Bronchial epithelial cell (primary cell): ENCODE data around the gene SPTLC1. TPM values are rescaled to one million over a fixed set of nuclear protein-coding genes. Genes with fewer than 3 reads are reported as not detected.
"Not testable (repeated sequence)": the region's sequence is repeated elsewhere in the genome, so short reads cannot be mapped to it uniquely, and the experiment has no call there.

Experiments
- DNase-seq: peaks from one replicate; pipeline ENCODE4 v3.0.0-alpha.2; 2010; ENCODE audit warnings: low read depth
- FAIRE-seq: peaks from 2 replicates; lab custom pipeline; 2011; peaks lifted over from hg19 to GRCh38; lab: Jason Lieb, UNC
- H3K27me3 ChIP-seq: 2 replicates; pipeline ENCODE4 v1.5.1; 2011; ENCODE audit warnings: low read length; ENCODE audit not compliant: control insufficient read depth, insufficient read depth
- H3K36me3 ChIP-seq: 2 replicates; pipeline ENCODE4 v1.5.1; 2011; ENCODE audit warnings: low read length; ENCODE audit not compliant: control insufficient read depth, insufficient read depth
- H3K4me3 ChIP-seq: 2 replicates; pipeline ENCODE4 v1.5.1; 2011; ENCODE audit warnings: mild to moderate bottlenecking, low read depth, low read length, control low read depth
- total RNA-seq: library from RNA; depleted of rRNA; stranded (reverse); fragments of >200 nt; gene quantifications from 2 replicates; pipeline ENCODE4 v1.2.1, GENCODE V29; 2014
- TF ChIP-seq, protein P1 (sequence below): IDR thresholded peaks from 2 replicates; pipeline ENCODE4 v1.5.1; 2011; ENCODE audit warnings: mild to moderate bottlenecking, moderate library complexity, low read length, control low read depth, inconsistent platforms; ENCODE audit not compliant: insufficient read depth, severe bottlenecking

Gene SPTLC1
- total RNA-seq, 1 donor from 2014 or later = 103 TPM

DNA sequence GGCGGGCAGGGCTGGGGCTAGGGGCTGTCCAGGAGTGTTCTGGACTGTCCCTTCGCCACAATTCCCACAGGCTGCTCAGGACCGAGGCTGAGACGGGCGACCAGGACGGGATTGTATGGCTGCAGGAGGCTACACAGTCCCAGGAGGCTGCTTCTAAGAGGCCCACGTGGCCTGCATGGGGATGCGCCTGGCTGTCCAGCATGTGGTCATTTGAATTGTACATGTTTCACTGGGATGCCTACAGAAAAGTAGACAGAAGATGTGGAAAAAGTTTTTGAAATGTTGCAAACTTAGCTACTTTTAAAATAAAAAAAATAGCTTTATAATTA is 32.6 kb upstream of the SPTLC1 start:
- H3K27me3 ChIP-seq = no peaks in the 10 kb centered on the region
- TF ChIP-seq, protein P1, sequence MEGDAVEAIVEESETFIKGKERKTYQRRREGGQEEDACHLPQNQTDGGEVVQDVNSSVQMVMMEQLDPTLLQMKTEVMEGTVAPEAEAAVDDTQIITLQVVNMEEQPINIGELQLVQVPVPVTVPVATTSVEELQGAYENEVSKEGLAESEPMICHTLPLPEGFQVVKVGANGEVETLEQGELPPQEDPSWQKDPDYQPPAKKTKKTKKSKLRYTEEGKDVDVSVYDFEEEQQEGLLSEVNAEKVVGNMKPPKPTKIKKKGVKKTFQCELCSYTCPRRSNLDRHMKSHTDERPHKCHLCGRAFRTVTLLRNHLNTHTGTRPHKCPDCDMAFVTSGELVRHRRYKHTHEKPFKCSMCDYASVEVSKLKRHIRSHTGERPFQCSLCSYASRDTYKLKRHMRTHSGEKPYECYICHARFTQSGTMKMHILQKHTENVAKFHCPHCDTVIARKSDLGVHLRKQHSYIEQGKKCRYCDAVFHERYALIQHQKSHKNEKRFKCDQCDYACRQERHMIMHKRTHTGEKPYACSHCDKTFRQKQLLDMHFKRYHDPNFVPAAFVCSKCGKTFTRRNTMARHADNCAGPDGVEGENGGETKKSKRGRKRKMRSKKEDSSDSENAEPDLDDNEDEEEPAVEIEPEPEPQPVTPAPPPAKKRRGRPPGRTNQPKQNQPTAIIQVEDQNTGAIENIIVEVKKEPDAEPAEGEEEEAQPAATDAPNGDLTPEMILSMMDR = no peak
- DNase-seq (no peak), FAIRE-seq (no peak)
- no peaks in the 10 kb centered on the region for H3K36me3 ChIP-seq
- no peak overlapping the region for H3K4me3 ChIP-seq

DNA sequence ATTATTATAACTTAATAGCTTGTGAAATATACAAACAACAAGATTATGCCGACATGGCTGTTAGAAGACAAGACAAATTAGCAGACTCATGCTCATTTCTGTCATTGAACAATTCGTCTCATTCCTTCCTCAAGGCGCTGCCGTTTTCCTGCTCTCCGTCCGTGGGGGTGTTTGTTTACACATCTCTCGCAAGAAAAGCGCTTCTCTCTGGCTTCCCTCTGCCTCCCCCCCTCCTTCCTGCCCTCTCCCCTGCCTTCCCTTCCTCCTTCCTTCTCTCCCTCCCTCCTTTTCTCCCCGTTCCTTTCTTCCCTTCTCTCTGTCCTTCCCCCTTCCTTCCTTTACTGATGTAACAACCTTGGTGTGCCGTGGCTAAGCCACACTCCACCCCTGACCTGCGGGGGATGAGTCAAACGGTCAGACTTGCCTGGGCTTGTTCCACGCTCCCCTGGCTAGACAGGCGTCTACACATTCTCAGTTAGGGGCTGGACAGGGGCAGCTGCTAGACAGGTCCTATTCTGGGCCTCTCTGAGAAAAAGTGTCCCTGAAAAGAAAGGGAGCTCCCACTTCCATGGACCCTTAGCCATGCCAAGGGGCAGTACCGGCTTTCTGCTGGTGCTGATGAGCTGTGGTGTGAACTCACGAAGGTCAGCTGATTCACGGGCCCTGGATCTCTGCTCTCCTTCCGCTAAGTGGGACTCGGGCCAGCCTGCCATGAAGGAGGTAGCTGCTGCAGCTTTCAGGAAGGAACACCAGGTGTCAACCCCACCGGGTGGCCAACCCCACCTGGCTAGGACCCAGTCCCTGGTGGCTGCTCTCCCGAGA is 32.0 kb upstream of the SPTLC1 start:
- DNase-seq (peak; percentile 87), FAIRE-seq (peak; percentile 13)
- TF ChIP-seq, protein P1 = no peak
- H3K27me3 ChIP-seq = no peaks in the 10 kb centered on the region
- H3K4me3 ChIP-seq = peak overlapping the region; percentile 9
- H3K36me3 ChIP-seq = no peaks in the 10 kb centered on the region

DNA sequence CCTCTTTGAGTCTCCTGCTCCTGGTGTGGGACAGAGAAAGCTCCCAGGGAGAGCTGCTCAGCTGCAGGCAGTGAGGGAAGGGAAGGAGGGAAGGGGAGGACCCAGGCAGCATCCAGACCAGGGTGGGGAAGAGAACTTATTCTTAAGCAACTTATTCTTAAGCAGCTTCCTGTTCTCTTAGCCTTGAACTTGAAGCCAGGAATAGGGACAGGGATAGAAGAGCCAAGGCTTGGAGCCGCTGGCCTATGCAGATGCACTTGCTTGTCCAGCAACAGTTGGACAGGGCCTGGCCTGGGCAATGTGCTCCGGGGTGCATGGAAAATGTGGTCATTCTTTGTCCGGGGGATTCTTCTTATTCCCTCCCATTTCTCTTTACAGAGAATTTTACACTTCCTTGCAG is 31.4 kb upstream of the SPTLC1 start:
- TF ChIP-seq, protein P1 = no peak
- Histone ChIP-seq H3K36me3 (no peaks in the 10 kb centered on the region), H3K4me3 (no peak overlapping the region), H3K27me3 (no peaks in the 10 kb centered on the region)
- no peak for FAIRE-seq
- no peak for DNase-seq

DNA sequence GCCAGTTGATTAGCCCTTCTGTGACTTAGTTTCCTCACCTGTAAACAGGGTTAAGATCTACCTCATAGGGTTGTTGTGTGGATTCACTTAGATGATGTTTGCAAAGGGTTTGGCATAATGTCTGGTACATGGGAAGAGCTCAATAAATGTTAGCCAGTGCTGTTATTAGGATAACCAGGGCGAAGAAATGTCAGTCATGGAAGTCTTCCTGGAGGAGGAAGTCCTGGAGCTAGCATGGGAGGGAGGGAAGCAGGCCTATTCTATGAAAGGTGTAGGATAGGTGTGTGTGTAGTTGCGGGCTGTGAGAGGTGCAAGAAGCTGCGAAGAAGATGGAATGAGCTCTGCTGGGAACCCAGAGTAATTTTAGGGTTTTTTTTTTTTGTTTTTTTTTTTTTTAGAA is 30.6 kb upstream of the SPTLC1 start:
- not testable (repeated sequence) for H3K27me3 ChIP-seq, H3K36me3 ChIP-seq, FAIRE-seq, DNase-seq, H3K4me3 ChIP-seq

DNA sequence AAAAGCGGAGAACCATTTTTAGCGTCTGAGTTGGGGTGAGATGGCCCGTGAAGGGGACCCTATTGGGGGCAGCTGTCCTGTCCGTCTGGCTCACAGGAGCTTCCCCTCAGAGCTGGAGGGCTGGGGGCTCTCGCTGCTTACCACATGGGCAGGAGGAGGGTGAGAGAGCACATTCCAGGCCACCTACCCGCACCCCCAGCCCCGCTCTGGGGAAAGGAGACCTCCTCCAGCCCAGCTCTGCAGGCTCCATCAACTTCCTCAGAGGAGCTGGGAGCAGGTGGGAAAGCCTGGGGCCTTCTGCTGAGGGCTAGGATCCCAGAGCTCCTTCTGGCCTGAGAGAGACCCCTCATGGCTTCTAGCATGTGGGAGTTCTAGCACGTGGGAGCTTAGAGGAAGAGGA is 27.1 kb upstream of the SPTLC1 start:
- TF ChIP-seq, protein P1 = no peak
- Histone ChIP-seq H3K4me3 (no peak overlapping the region), H3K27me3 (no peaks in the 10 kb centered on the region), H3K36me3 (no peaks in the 10 kb centered on the region)
- no peak for FAIRE-seq
- DNase-seq = no peak

DNA sequence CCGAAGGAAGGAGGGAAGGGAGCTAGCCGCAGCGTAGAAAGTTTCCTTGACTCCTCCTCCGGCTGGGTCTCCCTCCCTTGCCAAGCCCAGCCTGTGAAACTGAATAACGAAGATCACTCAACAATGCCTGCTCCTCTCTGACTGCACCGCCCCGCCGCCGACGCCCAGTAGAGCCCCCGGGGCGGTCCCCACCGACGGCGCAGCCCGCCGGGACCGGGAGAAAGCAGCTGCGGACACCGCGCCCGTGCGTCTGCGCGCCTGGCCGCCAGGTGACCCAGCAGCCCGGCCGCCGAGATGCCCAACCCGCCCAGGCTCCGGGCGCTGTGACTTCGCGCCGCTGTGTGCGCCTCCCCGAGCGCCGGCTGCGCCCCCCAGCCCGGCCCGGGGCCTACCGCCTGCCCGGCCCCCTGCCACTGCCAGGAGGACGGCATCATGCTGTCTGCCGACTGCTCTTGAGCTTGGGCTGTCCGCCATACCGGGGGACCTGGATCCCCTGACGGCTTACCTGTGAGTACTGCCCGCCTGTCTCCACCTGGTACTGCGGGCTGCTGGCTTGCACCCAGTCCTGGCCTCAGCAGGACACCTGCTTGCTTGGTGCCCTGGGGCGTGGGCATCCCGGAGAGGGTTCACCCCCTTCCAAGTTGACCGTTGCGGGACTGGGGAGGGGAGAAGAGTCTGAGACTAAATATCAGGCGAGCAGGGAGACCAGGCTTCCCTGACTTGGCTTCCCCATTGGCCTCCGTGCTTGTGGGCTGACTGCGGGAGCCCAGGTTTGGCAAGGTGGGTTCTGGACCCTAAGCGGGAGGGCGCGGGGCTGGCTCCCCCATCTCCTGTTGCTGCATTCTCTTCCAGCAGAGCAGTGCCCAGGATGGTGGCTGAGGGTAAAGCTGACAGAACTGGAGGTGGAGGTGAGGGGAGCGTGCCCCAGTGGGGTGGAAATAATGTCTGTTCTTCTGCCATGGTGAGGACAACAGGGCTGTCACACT is 26.2 kb upstream of the SPTLC1 start:
- no peak for DNase-seq
- FAIRE-seq = no peak

More for the DNA sequence above, 26.2 kb upstream of the SPTLC1 start:
- Histone ChIP-seq H3K4me3 (peak overlapping the region; percentile 37), H3K27me3 (no peaks in the 10 kb centered on the region), H3K36me3 (no peaks in the 10 kb centered on the region)
- TF ChIP-seq, protein P1 = peak; percentile 19
